Esophagus squamous epithelium (tissue), 5 donors: ENCODE data around the gene NGFR. TPM values are rescaled to one million over a fixed set of nuclear protein-coding genes. Genes with fewer than 3 reads are reported as not detected.

Experiments used
- DNase-seq: peaks from one replicate; lab custom pipeline; 2025; lab: John Stamatoyannopoulos, UW
- H3K27ac ChIP-seq, 4 donors: fragments of 200-600 bp; sonication (generic); one replicate each; pipeline ENCODE4 v1.5.1; 2016 to 2019; ENCODE audit warnings: mild to moderate bottlenecking in 1 of 4
- H3K27me3 ChIP-seq, 4 donors: fragments of 200-600 bp; sonication (generic); 1 replicate in 3 of 4; 2 replicates in 1 of 4; pipeline versions ENCODE4 v1.5.1 to v1.6.0; 2017 to 2021; ENCODE audit warnings: antibody characterized with exemption in 1 of 4
- H3K36me3 ChIP-seq, 3 donors: fragments of 200-600 bp; sonication (generic); one replicate each; pipeline ENCODE4 v1.5.1; 2016 to 2019
- H3K4me1 ChIP-seq, 3 donors: fragments of 200-600 bp; sonication (generic); one replicate each; pipeline ENCODE4 v1.5.1; 2017 to 2019
- H3K4me3 ChIP-seq, 4 donors: fragments of 200-600 bp; sonication (generic); 1 replicate in 3 of 4; 2 replicates in 1 of 4; pipeline ENCODE4 v1.5.1; 2016 to 2019; ENCODE audit warnings: mild to moderate bottlenecking in 2 of 4, moderate library complexity in 1 of 4
- H3K9me3 ChIP-seq, 3 donors: fragments of 200-600 bp; sonication (generic); one replicate each; pipeline ENCODE4 v1.5.1; 2016 to 2019
- POLR2A ChIP-seq, 4 donors: fragments of 450-650 bp; IDR thresholded peaks; one replicate each; pipeline ENCODE4 v1.6.1; 2017; ENCODE audit warnings: antibody characterized with exemption in 4 of 4, mild to moderate bottlenecking in 4 of 4, moderate library complexity in 3 of 4
- WGBS, 2 donors: methylation state at CpG; one replicate each; pipeline ENCODE4 v1.1.5; 2018; 5-methylcytosine and 5-hydroxymethylcytosine counted together
- intact Hi-C: fragments of 100-400 bp; cut with DNase I; formaldehyde crosslinking; loops from one replicate; pipeline ENCODE4 v1.15.0; 2022
- total RNA-seq, 4 donors: library from RNA; depleted of rRNA; stranded (reverse); fragments of >200 nt; gene quantifications; one replicate each; pipeline ENCODE4 v1.1.0, GENCODE V29; 2016
- TF ChIP-seq, protein P1 (sequence below), 6 experiments: fragments of 450-650 bp in 4 of 6; fragments of 200-600 bp in 2 of 6; sonication (generic) in 2 of 6; IDR thresholded peaks; one replicate each; pipeline ENCODE4 v1.5.1; 2016 to 2019; ENCODE audit warnings: antibody characterized with exemption in 6 of 6, mild to moderate bottlenecking in 4 of 6, moderate library complexity in 4 of 6
- donor health status: DM: yes; HTN: yes; CAD: no.

The NGFR gene
- total RNA-seq, 4 donors from 2014 or later: 1.6 to 9.6 (median 4.9) TPM

DNA sequence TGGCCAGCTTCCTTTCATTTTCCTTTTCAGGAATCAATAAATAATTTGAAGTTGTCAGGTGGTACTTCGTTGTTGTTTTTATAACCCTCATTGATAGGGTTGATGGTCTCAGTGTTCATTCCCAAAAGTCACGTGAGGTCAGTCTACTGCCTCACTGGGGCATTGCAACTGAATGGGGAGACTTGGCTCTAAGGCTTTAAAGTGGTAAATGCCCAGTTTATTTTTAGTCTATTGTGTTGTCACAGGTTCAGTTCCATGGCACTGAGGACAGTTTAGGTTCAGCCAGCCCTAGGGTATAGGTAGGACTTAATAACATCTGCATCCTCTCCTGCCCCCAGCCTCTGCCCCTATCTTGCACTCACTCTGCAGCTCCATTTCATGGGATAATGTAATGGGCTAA, 33.5 kb upstream of the NGFR start:
- intact Hi-C loops: no loop called here

GRCh38 chr17:49464049-49464448, 31.0 kb upstream of the NGFR start:
- no peaks in the 10 kb centered on the region for H3K4me1 ChIP-seq
- DNase-seq: no peak
- H3K36me3 ChIP-seq: no peaks in the 10 kb centered on the region
- TF ChIP-seq POLR2A (IDR thresholded peaks at IDR 0.05): no peak
- TF ChIP-seq, protein P1, sequence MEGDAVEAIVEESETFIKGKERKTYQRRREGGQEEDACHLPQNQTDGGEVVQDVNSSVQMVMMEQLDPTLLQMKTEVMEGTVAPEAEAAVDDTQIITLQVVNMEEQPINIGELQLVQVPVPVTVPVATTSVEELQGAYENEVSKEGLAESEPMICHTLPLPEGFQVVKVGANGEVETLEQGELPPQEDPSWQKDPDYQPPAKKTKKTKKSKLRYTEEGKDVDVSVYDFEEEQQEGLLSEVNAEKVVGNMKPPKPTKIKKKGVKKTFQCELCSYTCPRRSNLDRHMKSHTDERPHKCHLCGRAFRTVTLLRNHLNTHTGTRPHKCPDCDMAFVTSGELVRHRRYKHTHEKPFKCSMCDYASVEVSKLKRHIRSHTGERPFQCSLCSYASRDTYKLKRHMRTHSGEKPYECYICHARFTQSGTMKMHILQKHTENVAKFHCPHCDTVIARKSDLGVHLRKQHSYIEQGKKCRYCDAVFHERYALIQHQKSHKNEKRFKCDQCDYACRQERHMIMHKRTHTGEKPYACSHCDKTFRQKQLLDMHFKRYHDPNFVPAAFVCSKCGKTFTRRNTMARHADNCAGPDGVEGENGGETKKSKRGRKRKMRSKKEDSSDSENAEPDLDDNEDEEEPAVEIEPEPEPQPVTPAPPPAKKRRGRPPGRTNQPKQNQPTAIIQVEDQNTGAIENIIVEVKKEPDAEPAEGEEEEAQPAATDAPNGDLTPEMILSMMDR (IDR thresholded peaks at IDR 0.05): no peak
- peaks cover 0 to 8% (median 0%) of the 10 kb centered on the region in 3 donors for H3K9me3 ChIP-seq
- peaks cover 0 to 90% (median 2%) of the 10 kb centered on the region in 4 donors for H3K27me3 ChIP-seq
- 70 to 85% methylated on average over 2 of the region's 2 CpGs for WGBS, 2 donors
- intact Hi-C loops: no loop called here
- no peak overlapping the region for H3K27ac ChIP-seq
- H3K4me3 ChIP-seq: no peak overlapping the region

More for the DNA sequence above, 33.5 kb upstream of the NGFR start:
- Histone ChIP-seq H3K27me3 (peaks cover 0 to 96% (median 2%) of the 10 kb centered on the region in 4 donors), H3K9me3 (peaks cover 0 to 8% (median 0%) of the 10 kb centered on the region in 3 donors), H3K4me3 (no peak overlapping the region), H3K27ac (no peak overlapping the region), H3K4me1 (no peaks in the 10 kb centered on the region), H3K36me3 (no peaks in the 10 kb centered on the region)
- no peak for TF ChIP-seq POLR2A (IDR thresholded peaks at IDR 0.05)
- TF ChIP-seq, protein P1 (IDR thresholded peaks at IDR 0.05): no peak
- 33 to 67% methylated on average over 2 of the region's 2 CpGs for whole genome bisulfite sequencing, 2 donors
- DNase-seq: no peak

DNA sequence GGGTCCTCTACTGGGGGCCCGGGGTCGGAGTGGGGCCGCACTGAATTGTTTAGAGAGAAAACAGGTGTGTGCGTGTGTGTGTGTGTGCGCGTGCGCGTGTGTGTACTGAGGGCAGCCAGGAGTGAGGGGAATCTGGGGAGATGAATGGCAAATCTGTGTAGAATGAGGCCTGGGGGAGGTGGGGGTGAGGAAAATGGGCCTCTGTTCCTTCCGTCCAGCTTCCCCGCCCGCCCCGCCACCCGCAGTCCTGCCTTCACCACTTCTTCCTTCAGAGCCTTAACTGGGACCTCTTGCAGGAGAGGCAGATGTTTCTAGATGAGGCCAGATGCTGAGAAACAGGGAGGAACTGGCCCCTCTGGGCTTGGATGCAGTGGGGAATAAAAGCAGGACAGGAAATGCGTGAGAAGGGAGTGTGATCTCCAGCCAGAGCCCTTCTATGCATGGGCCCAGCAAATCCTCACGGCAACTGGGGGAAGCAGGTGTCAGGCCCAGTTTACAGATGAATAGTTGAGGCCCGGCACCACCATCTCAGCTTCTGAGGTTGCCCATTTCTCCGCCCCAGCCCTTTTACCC, 29.7 kb upstream of the NGFR start:
- TF ChIP-seq, protein P1 (IDR thresholded peaks at IDR 0.05): no peak
- no peak for TF ChIP-seq POLR2A (IDR thresholded peaks at IDR 0.05)
- H3K27me3 ChIP-seq: peaks cover 2 to 90% (median 9%) of the 10 kb centered on the region in 4 donors
- intact Hi-C loops: no loop called here
- H3K36me3 ChIP-seq: no peaks in the 10 kb centered on the region
- H3K9me3 ChIP-seq: peaks cover 0 to 8% (median 0%) of the 10 kb centered on the region in 3 donors
- WGBS, 2 donors: 74 to 77% methylated on average over 12 to 17 of the region's 17 CpGs
- H3K4me1 ChIP-seq: peaks cover 3 to 10% (median 7%) of the 10 kb centered on the region in 3 donors
- no peak overlapping the region for H3K4me3 ChIP-seq
- no peak overlapping the region for H3K27ac ChIP-seq
- no peak for DNase-seq

DNA sequence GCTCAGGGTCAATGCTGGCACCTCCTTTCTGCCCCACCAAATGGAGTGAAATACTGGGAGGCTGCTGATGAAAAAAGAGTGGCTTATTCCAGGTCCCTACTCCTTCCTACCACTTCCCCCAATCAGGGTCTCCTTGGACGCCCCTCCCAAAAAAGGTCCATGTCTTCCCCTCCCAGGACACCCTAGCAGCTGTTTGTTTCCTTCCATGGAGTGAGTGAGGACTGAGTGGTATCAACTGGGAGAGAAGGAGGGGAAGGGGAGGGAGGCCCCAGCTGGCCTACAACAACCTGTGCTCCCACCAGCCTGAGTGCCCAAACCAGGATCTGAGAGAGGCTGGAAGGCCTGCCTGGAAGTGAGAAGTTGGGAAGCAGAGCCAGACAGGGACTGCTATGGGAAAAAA, 28.7 kb upstream of the NGFR start:
- Histone ChIP-seq H3K27me3 (peaks cover 5 to 90% (median 9%) of the 10 kb centered on the region in 4 donors), H3K27ac (no peak overlapping the region), H3K36me3 (no peaks in the 10 kb centered on the region), H3K4me1 (peaks cover 5 to 21% (median 7%) of the 10 kb centered on the region in 3 donors), H3K4me3 (no peak overlapping the region), H3K9me3 (peaks cover 0 to 8% (median 0%) of the 10 kb centered on the region in 3 donors)
- TF ChIP-seq POLR2A (IDR thresholded peaks at IDR 0.05): no peak
- TF ChIP-seq, protein P1 (IDR thresholded peaks at IDR 0.05): no peak
- intact Hi-C loops: no loop called here
- no peak for DNase-seq
- 80% methylated on average over 1 of the region's 1 CpG; no CpG with 5 or more reads in 1 of the 2 donors for WGBS, 2 donors

GRCh38 chr17:49467175-49467574, 27.9 kb upstream of the NGFR start:
- TF ChIP-seq, protein P1 (IDR thresholded peaks at IDR 0.05): no peak
- TF ChIP-seq POLR2A (IDR thresholded peaks at IDR 0.05): no peak
- no peak overlapping the region for H3K4me3 ChIP-seq
- no peak for DNase-seq
- WGBS, 2 donors: 63 to 92% methylated on average over 1 of the region's 1 CpG
- H3K27me3 ChIP-seq: peaks cover 5 to 90% (median 9%) of the 10 kb centered on the region in 4 donors
- H3K4me1 ChIP-seq: peaks cover 5 to 23% (median 7%) of the 10 kb centered on the region in 3 donors
- intact Hi-C loops: no loop called here
- no peak overlapping the region for H3K27ac ChIP-seq
- peaks cover 0 to 8% (median 0%) of the 10 kb centered on the region in 3 donors for H3K9me3 ChIP-seq
- H3K36me3 ChIP-seq: no peaks in the 10 kb centered on the region
